Measurements from ENCODE around the gene NTHL1. TPM values are rescaled to one million over a fixed set of nuclear protein-coding genes. Genes with fewer than 3 reads are reported as not detected.

NTHL1 gene
- total and polyA plus RNA-seq, 2 donors (not counting 3 experiments of a cell fraction or from before 2014, with no cell fraction given) = 39.8 to 65.8 TPM

GRCh38 chr16:2087748-2088631, 40.4 kb upstream of the NTHL1 start:
- BruUV-seq (replicated peaks) = TSS peak; percentile 79
- ChIA-PET POLR2A (no interaction called here), CTCF (interaction anchor here (1.2 to 1.8 kb wide), 2 partner anchors 53 to 65 kb away, joined by 4 to 6 read pairs; no protein-coding TSS in a partner anchor)
- Histone ChIP-seq H3K4me1 (ENCODE audit: control insufficient read depth, extremely low read depth, insufficient read depth, low read length) (peaks cover 5% of the 10 kb centered on the region), H3K79me2 (ENCODE audit: control insufficient read depth, insufficient read depth, low read length) (no peaks in the 10 kb centered on the region), H3K36me3 (ENCODE audit: control insufficient read depth in 2 of 2, extremely low read depth in 1 of 2, insufficient read depth in 2 of 2, low read length in 2 of 2) (peaks cover 0 to 34% of the 10 kb centered on the region in 2 experiments), H3K4me3 (replicated peaks in 1 of 3; ENCODE audit: insufficient read depth in 1 of 3, low read depth in 1 of 3, low read length in 3 of 3) (no peak overlapping the region), H3K9me3 (replicated peaks; ENCODE audit: control insufficient read depth, insufficient read depth, low read length) (no peaks in the 10 kb centered on the region), H3K9me1 (replicated peaks; ENCODE audit: control insufficient read depth, extremely low read depth, insufficient read depth, low read length) (no peaks in the 10 kb centered on the region), H2AFZ (ENCODE audit: low read depth, low read length) (no peak overlapping the region), H4K20me1 (replicated peaks; ENCODE audit: control insufficient read depth, extremely low read depth, insufficient read depth, low read length) (no peaks in the 10 kb centered on the region), H3K9ac (replicated peaks; ENCODE audit: extremely low read depth, insufficient read depth, low read length) (no peak overlapping the region), H3K27me3 (ENCODE audit: control insufficient read depth in 2 of 2, insufficient read depth in 2 of 2, low read length in 2 of 2) (no peaks in the 10 kb centered on the region), H3K27ac (ENCODE audit: insufficient read depth, low read depth, low read length) (no peak overlapping the region), H3K4me2 (ENCODE audit: insufficient read depth, low read length) (no peak overlapping the region)
- dilution Hi-C loops (cut with MboI; ENCODE audit: extremely low pct_ligation_motif_present, low sequenced_read_pairs) (no loop called here), intact Hi-C loops (cut with micrococcal nuclease) (no loop called here)
- FAIRE-seq (no peak), DNase-seq (ENCODE audit: low read depth, low spot score) (no peak)
- TF ChIP-seq CTCF (IDR thresholded peaks at IDR 0.05; ENCODE audit: extremely low read depth in 1 of 2, insufficient read depth in 1 of 2, low read depth in 1 of 2, low read length in 2 of 2) = no peak
- no peak for TF ChIP-seq POLR2A (IDR thresholded peaks at IDR 0.05; ENCODE audit: low read depth, low read length)
- no peak for TF ChIP-seq FOS (IDR thresholded peaks at IDR 0.05; ENCODE audit: borderline replicate concordance, insufficient read depth, low read length)
- no peak for TF ChIP-seq MAX (IDR thresholded peaks at IDR 0.05; ENCODE audit: insufficient read depth, insufficient read length)
- TF ChIP-seq JUN (IDR thresholded peaks at IDR 0.05; ENCODE audit: borderline replicate concordance, insufficient read depth, insufficient read length, low read depth) = no peak
- TF ChIP-seq POLR2AphosphoS5 (IDR thresholded peaks at IDR 0.05; ENCODE audit: insufficient read depth, low read depth, low read length) = no peak
- TF ChIP-seq EZH2 (IDR thresholded peaks at IDR 0.05; ENCODE audit: borderline replicate concordance, low read depth, low read length, severe bottlenecking) = no peak

All from endothelial cell of umbilical vein (primary cell).